ENCODE measurements around the gene MDN1. TPM values are rescaled to one million over a fixed set of nuclear protein-coding genes. Genes with fewer than 3 reads are reported as not detected.

Gene MDN1
- total RNA-seq, 2 experiments from 2014 or later: 69.0 TPM

GRCh38 chr6:89623749-89624148 is 195.8 kb downstream of the MDN1 start:
- no peaks in the 10 kb centered on the region for H3K4me1 Mint-ChIP-seq (ENCODE audit: low read depth)
- intact Hi-C loops (cut with micrococcal nuclease): no loop called here
- no peak overlapping the region for H3K27ac Mint-ChIP-seq
- TF ChIP-seq CTCF (IDR thresholded peaks at IDR 0.05): no peak
- no peak for DNase-seq
- no peak for ATAC-seq
- ChIA-PET POLR2A (no interaction called here), CTCF (interaction anchor here (1.2 kb wide), 1 partner anchor 191 kb away, joined by 3 read pairs; the partner anchor contains the start of gene ANKRD6)
- H3K27me3 Mint-ChIP-seq: no peaks in the 10 kb centered on the region
- H3K9me3 Mint-ChIP-seq: no peaks in the 10 kb centered on the region
- peaks cover 1% of the 10 kb centered on the region for H3K36me3 Mint-ChIP-seq (ENCODE audit: low read depth)
- H3K4me3 Mint-ChIP-seq: no peak overlapping the region

- intact Hi-C loops (cut with micrococcal nuclease): no loop called here
- no peaks in the 10 kb centered on the region for H3K36me3 Mint-ChIP-seq (ENCODE audit: low read depth)
- no peaks in the 10 kb centered on the region for H3K9me3 Mint-ChIP-seq
- no peaks in the 10 kb centered on the region for H3K4me1 Mint-ChIP-seq (ENCODE audit: low read depth)
- POLR2A ChIA-PET: interaction anchor here (1.1 kb wide), 1 partner anchor 210 kb away, joined by 3 read pairs; the partner anchor contains the start of gene CASP8AP2
- H3K4me3 Mint-ChIP-seq: no peak overlapping the region
- DNase-seq: no peak
- CTCF ChIA-PET: interaction anchor here (1.7 to 1.8 kb wide), 2 partner anchors 10 to 248 kb away, joined by 5 to 7 read pairs; no protein-coding TSS in a partner anchor
- H3K27me3 Mint-ChIP-seq: no peaks in the 10 kb centered on the region
- TF ChIP-seq CTCF (IDR thresholded peaks at IDR 0.05): no peak
- no peak overlapping the region for H3K27ac Mint-ChIP-seq
- ATAC-seq: no peak
Observed at GRCh38 chr6:89619567-89619966, 200.0 kb downstream of the MDN1 start.

- Mint-ChIP-seq H3K4me3 (no peak overlapping the region), H3K36me3 (ENCODE audit: low read depth) (no peaks in the 10 kb centered on the region), H3K27me3 (no peaks in the 10 kb centered on the region), H3K27ac (no peak overlapping the region), H3K9me3 (no peaks in the 10 kb centered on the region), H3K4me1 (ENCODE audit: low read depth) (no peaks in the 10 kb centered on the region)
- ChIA-PET POLR2A (no interaction called here), CTCF (interaction anchor here (0.8 to 1.8 kb wide), 4 partner anchors 8 to 246 kb away, joined by 3 to 7 read pairs (median 4); no protein-coding TSS in a partner anchor)
- ATAC-seq (no peak), DNase-seq (no peak)
- TF ChIP-seq CTCF (IDR thresholded peaks at IDR 0.05): no peak
- intact Hi-C loops (cut with micrococcal nuclease): no loop called here
Observed at GRCh38 chr6:89618026-89618425, 201.6 kb downstream of the MDN1 start.

GRCh38 chr6:89616531-89616930 is 203.1 kb downstream of the MDN1 start:
- Mint-ChIP-seq H3K4me3 (no peak overlapping the region), H3K9me3 (no peaks in the 10 kb centered on the region), H3K36me3 (ENCODE audit: low read depth) (no peaks in the 10 kb centered on the region), H3K27me3 (no peaks in the 10 kb centered on the region), H3K27ac (no peak overlapping the region), H3K4me1 (ENCODE audit: low read depth) (no peaks in the 10 kb centered on the region)
- no peak for ATAC-seq
- intact Hi-C loops (cut with micrococcal nuclease): no loop called here
- TF ChIP-seq CTCF (IDR thresholded peaks at IDR 0.05): no peak
- CTCF ChIA-PET: interaction anchor here (0.9 to 1.6 kb wide), 3 partner anchors 184 to 245 kb away, joined by 3 to 4 read pairs (median 3); partner anchors contain the start of gene ANKRD6
- POLR2A ChIA-PET: no interaction called here
- no peak for DNase-seq

- H3K9me3 Mint-ChIP-seq: no peaks in the 10 kb centered on the region
- ChIA-PET CTCF (interaction anchor here (1.1 to 1.6 kb wide), 2 partner anchors 183 to 244 kb away, joined by 3 to 4 read pairs; partner anchors contain the start of gene ANKRD6), POLR2A (no interaction called here)
- H3K4me3 Mint-ChIP-seq: no peak overlapping the region
- H3K4me1 Mint-ChIP-seq (ENCODE audit: low read depth): no peaks in the 10 kb centered on the region
- H3K27me3 Mint-ChIP-seq: no peaks in the 10 kb centered on the region
- no peaks in the 10 kb centered on the region for H3K36me3 Mint-ChIP-seq (ENCODE audit: low read depth)
- no peak for ATAC-seq
- no peak for DNase-seq
- intact Hi-C loops (cut with micrococcal nuclease): no loop called here
- TF ChIP-seq CTCF (IDR thresholded peaks at IDR 0.05): no peak
- H3K27ac Mint-ChIP-seq: no peak overlapping the region
Observed at GRCh38 chr6:89615882-89616281, 203.7 kb downstream of the MDN1 start.

Measured in activated CD8-positive, alpha-beta T cell treated with anti-CD3 and anti-CD28 coated beads for 36 hours (primary cell).